K562 (cell line): ENCODE measurements around the gene HPX. TPM values are rescaled to one million over a fixed set of nuclear protein-coding genes. Genes with fewer than 3 reads are reported as not detected.

Source experiments
- ARID4B ChIP-seq: sonication (generic); formaldehyde crosslinking; IDR thresholded peaks from 2 replicates; pipeline ENCODE4 v1.8.0; 2022; ENCODE audit warnings: mild to moderate bottlenecking, missing genetic modification reagents
- C11orf30 ChIP-seq: fragments of 450-650 bp; IDR thresholded peaks from 2 replicates; pipeline ENCODE4 v1.6.1; 2016; ENCODE audit warnings: low read depth, mild to moderate bottlenecking
- CBX1 ChIP-seq: sonication (generic); IDR thresholded peaks from 2 replicates; pipeline ENCODE4 v1.6.1; 2016; ENCODE audit warnings: antibody characterized with exemption, low read depth, mild to moderate bottlenecking
- CCNT2 ChIP-seq: IDR thresholded peaks from 2 replicates; pipeline ENCODE4 v1.6.1; 2011; ENCODE audit warnings: borderline replicate concordance, low read depth, mild to moderate bottlenecking, moderate library complexity, mixed read lengths, low read length; ENCODE audit not compliant: insufficient read length; ENCODE audit errors: extremely low read depth
- CEBPG ChIP-seq, 3 experiments: fragments of 200-800 bp in 1 of 3; sonication (Bioruptor generic) in 1 of 3; sonication (generic) in 1 of 3; formaldehyde crosslinking in 1 of 3; IDR thresholded peaks in 2 of 3; conservative IDR thresholded peaks in 1 of 3; 2 replicates each; pipeline versions ENCODE4 v1.6.1 to v1.8.0; 2016 to 2022; ENCODE audit warnings: missing compliant biosample characterization in 2 of 3, missing genetic modification characterization in 2 of 3, mild to moderate bottlenecking in 1 of 3, missing genetic modification reagents in 1 of 3
- DNMT1 ChIP-seq: fragments of 450-650 bp; IDR thresholded peaks from 2 replicates; pipeline ENCODE4 v1.6.1; 2016; ENCODE audit warnings: antibody characterized with exemption, mild to moderate bottlenecking
- ELF1 ChIP-seq: fragments of 200-800 bp; sonication (Bioruptor generic); IDR thresholded peaks from 2 replicates; pipeline ENCODE4 v1.6.1; 2016; ENCODE audit warnings: missing genetic modification characterization, missing compliant biosample characterization
- MCM3 ChIP-seq: fragments of 450-650 bp; IDR thresholded peaks from 2 replicates; pipeline ENCODE4 v1.6.1; 2016
- MCM7 ChIP-seq, 2 experiments: fragments of 450-650 bp; IDR thresholded peaks; 2 replicates each; pipeline ENCODE4 v1.6.1; 2016 to 2018
- NR2C1 ChIP-seq, 2 experiments: fragments of 450-650 bp; IDR thresholded peaks; 2 replicates each; pipeline ENCODE4 v1.6.1; 2017; ENCODE audit warnings: mild to moderate bottlenecking in 2 of 2, antibody characterized with exemption in 1 of 2, inconsistent platforms in 1 of 2, missing compliant biosample characterization in 1 of 2, missing genetic modification characterization in 1 of 2
- PATZ1 ChIP-seq: fragments of 250-450 bp; sonication (Bioruptor Pico); IDR thresholded peaks from 2 replicates; pipeline ENCODE4 v1.5.0; 2020; ENCODE audit warnings: mild to moderate bottlenecking, borderline replicate concordance
- SIN3B ChIP-seq: fragments of 450-650 bp; IDR thresholded peaks from 2 replicates; pipeline ENCODE4 v1.6.1; 2017; ENCODE audit warnings: low read depth, mild to moderate bottlenecking, moderate library complexity
- SLC30A9 ChIP-seq: fragments of 250-450 bp; sonication (Bioruptor Pico); IDR thresholded peaks from 2 replicates; pipeline ENCODE4 v1.8.0; 2022; ENCODE audit warnings: mild to moderate bottlenecking, moderate library complexity
- SMARCB1 ChIP-seq: IDR thresholded peaks from 2 replicates; pipeline ENCODE4 v1.6.1; 2011; ENCODE audit warnings: improper control_type of control experiment, low read depth; ENCODE audit not compliant: insufficient read length
- TAF9B ChIP-seq: fragments of 450-650 bp; IDR thresholded peaks from 2 replicates; pipeline ENCODE4 v1.6.1; 2018; ENCODE audit warnings: mild to moderate bottlenecking; ENCODE audit not compliant: partially characterized antibody
- ZNF444 ChIP-seq: fragments of 250-450 bp; sonication (Bioruptor Pico); IDR thresholded peaks from 2 replicates; pipeline ENCODE4 v1.4.0; 2020; ENCODE audit warnings: mild to moderate bottlenecking, moderate library complexity
- ZNF695 ChIP-seq: fragments of 450-650 bp; formaldehyde crosslinking; IDR thresholded peaks from 2 replicates; pipeline ENCODE4 v1.4.0; 2020; ENCODE audit warnings: mild to moderate bottlenecking, moderate library complexity
- ZNF707 ChIP-seq: fragments of 250-450 bp; sonication (Bioruptor Pico); conservative IDR thresholded peaks from 2 replicates; pipeline ENCODE4 v1.8.0; 2022; ENCODE audit warnings: inconsistent platforms, mild to moderate bottlenecking, moderate library complexity
- ZZZ3 ChIP-seq: fragments of 450-650 bp; IDR thresholded peaks from 2 replicates; pipeline ENCODE4 v1.6.1; 2016; ENCODE audit warnings: antibody characterized with exemption, mild to moderate bottlenecking, moderate library complexity
- polyA plus RNA-seq, 8 experiments: library from polyadenylated mRNA; depleted of rRNA in 4 of 8; stranded (reverse) in 5 of 8; unstranded in 3 of 8; fragments of >200 nt; fragmentation: Nextera tagmentation in 2 of 8; fragmentation: Illumina TruSeq in 1 of 8; extraction: Ambion mirVana in 2 of 8; extraction: Trizol in 1 of 8; gene quantifications; 2 replicates each; pipeline versions ENCODE4 v1.2.1 to v1.2.3, GENCODE V29; 2011 to 2014; ENCODE audit warnings: inconsistent platforms in 1 of 8, missing spikeins in 1 of 8
- total RNA-seq, 7 experiments: library from RNA; depleted of rRNA in 6 of 7; stranded (reverse); fragments of >200 nt in 6 of 7; fragmentation: Illumina TruSeq in 2 of 7; extraction: Trizol in 2 of 7; gene quantifications; 2 replicates each; pipeline versions ENCODE4 v1.2.1 to v1.2.3, GENCODE V29; 2011 to 2021; ENCODE audit warnings: low replicate concordance in 1 of 7
- TF ChIP-seq, protein P1 (sequence below): fragments of 450-650 bp; IDR thresholded peaks from 2 replicates; pipeline ENCODE4 v1.6.1; 2016; ENCODE audit warnings: antibody characterized with exemption

Gene HPX
- total and polyA plus RNA-seq, 9 of the 15 experiments (the other 6 are each of a cell fraction or from before 2014, with no cell fraction given): 0.12 to 1.2 (median 0.49) TPM; not detected in 1

DNA sequence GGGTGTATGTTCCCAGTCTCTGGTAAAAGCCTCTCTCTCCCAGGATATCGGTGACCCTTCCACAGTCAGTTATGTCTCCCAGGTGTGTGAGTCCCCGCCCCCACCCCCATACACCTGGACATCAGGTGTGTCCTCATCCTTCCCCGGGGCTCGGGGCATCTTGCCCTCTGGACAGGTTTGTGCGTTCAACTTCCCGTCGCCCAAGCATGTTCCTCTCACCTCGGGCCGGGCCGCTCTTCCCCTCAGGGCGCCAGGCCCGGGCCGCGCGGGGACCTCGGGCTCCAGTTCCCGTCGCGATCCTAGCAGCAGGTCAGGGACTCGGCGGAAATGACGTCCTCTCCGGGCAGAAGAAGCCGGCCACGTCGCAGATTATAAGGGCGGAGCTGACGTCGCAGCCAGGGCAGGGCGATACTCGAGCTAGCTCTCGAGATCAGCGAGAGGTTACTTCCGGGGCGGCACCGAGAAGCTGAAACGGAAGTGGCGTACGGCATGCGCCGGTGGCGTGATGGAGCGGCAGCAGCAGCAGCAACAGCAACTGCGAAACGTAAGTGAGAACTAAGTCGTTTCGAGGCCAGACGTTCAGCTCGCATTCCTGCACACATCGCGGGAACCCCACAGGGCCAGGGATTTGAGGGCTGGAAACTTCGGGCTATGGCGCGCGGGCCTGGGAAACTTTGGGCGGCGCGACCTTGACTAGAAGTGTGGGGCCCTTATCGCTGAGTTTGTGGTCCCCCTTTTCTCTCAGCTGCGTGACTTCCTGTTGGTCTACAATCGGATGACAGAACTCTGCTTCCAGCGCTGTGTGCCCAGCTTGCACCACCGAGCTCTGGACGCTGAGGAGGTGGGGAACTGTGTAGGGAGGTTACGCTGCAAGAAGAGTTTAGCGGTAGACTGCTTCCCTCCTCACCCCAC lies 40.5 kb upstream of the HPX start, which contains the start of the genes ARFIP2 and TIMM10B (continued):
- TF ChIP-seq ELF1 (tag) (peak; percentile 69), ZZZ3 (no peak), ZNF444 (CRISPR knock-in tag) (no peak), TAF9B (peak; percentile 80), CCNT2 (no peak), ZNF707 (CRISPR knock-in tag) (no peak), MCM3 (no peak), CEBPG (CRISPR knock-in tag; IDR thresholded peaks at IDR 0.05) (no peak), CEBPG (tag; conservative IDR thresholded peaks at IDR 0.05 in 1 of 2, IDR thresholded peaks at IDR 0.05 in 1 of 2) (no peak), NR2C1 (IDR thresholded peaks at IDR 0.05) (peak; percentile 87), NR2C1 (tag; IDR thresholded peaks at IDR 0.05) (peak; percentile 81), MCM7 (IDR thresholded peaks at IDR 0.05) (no peak), ZNF695 (CRISPR knock-in tag) (no peak), PATZ1 (CRISPR knock-in tag) (no peak), CBX1 (no peak), C11orf30 (peak; percentile 95), SIN3B (peak; percentile 81), SMARCB1 (no peak), ARID4B (CRISPR knock-in tag) (peak; percentile 57; the same call in 1 of the 2 replicates), DNMT1 (no peak), SLC30A9 (CRISPR knock-in tag) (no peak)
- TF ChIP-seq, protein P1, sequence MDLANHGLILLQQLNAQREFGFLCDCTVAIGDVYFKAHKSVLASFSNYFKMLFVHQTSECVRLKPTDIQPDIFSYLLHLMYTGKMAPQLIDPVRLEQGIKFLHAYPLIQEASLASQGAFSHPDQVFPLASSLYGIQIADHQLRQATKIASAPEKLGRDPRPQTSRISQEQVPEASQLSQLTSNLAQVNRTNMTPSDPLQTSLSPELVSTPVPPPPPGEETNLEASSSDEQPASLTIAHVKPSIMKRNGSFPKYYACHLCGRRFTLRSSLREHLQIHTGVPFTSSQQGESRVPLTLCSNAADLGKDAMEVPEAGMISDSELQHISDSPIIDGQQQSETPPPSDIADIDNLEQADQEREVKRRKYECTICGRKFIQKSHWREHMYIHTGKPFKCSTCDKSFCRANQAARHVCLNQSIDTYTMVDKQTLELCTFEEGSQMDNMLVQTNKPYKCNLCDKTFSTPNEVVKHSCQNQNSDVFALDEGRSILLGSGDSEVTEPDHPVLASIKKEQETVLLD: no peak
